Coronary artery (tissue), 2 donors: Measurements from ENCODE around the gene DOK1.

Experiments used
- DNase-seq: peaks from one replicate; pipeline ENCODE4 v3.0.0-alpha.2; 2017; ENCODE audit warnings: low spot score
- H3K27ac ChIP-seq, 2 donors: fragments of 200-600 bp; sonication (generic); one replicate each; pipeline ENCODE4 v1.5.1; 2016 to 2019
- H3K4me3 ChIP-seq: fragments of 200-600 bp; sonication (generic); 2 replicates; pipeline ENCODE4 v1.5.1; 2016; ENCODE audit warnings: mild to moderate bottlenecking, moderate library complexity
- CTCF ChIP-seq: fragments of 200-600 bp; sonication (generic); IDR thresholded peaks from one replicate; pipeline ENCODE4 v1.5.1; 2019; ENCODE audit warnings: antibody characterized with exemption

The DOK1 gene

DNA sequence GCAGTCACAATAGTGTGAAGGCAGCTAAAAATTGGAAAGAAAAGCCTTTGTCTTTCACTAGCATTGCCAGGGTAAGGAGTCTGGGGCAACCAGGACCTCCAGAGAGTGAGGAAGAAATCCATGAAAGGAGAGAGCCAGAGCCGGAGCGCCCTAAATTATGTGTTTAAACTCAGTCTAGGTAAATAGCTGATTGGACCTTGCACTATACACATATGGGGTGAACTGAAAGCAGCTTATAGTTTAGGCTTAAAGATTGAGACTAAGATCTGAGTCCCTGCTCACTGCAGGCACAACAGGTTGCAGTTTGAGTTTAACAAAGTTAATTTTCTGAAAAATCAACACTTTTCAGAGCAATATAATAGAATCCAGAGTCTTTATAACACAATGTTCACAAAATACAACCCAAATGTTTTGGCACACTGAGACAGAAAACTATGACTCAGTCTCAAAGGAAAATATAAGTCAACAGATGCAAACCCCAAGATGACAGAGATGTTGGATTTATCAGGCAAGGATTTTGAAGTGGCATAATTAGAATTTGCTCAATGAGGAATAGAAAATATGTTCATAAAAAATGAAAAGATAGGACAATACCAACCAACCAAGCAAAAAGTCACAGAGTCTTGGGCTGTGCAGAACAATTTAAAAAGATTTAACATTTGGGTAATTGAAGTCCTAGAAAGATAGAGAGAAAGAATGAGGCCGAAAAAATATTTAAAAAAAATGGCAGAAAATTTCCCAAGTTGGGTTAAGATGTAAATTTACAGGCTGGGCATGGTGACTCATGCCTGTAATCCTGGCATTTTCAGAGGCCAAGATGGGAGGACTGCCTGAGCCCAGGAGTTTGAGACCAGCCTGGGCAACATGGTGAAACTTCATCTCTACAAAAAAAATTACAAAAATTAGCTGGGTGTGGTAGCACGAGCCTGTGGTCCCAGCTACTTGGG lies 39.6 kb downstream of the DOK1 start:
- H3K4me3 ChIP-seq: no peak overlapping the region
- TF ChIP-seq CTCF: no peak
- DNase-seq: no peak
- H3K27ac ChIP-seq: no peak overlapping the region

GRCh38 chr2:74596584-74596983 lies 42.1 kb downstream of the DOK1 start:
- no peak for DNase-seq
- H3K27ac ChIP-seq: no peak overlapping the region
- TF ChIP-seq CTCF: no peak
- H3K4me3 ChIP-seq: no peak overlapping the region

DNA sequence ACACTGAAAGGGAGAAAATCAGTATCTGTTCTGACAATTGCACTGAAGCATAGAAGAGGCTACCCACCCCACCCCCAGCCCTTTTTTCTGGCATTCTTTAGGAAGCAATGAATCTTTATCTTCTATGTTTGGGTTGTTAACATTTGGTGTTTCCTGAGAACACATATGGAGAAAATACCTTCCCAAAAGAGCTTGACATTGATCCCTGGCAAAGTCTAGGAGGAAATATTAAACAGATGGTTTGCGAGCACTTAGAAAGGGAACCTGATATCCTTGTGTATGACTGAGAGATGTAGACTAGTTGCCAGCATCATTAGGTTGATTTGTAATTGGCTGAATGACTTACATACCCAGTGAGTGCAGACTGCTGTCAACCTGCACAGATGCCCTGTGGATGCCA lies 42.9 kb downstream of the DOK1 start:
- H3K4me3 ChIP-seq: no peak overlapping the region
- no peak for TF ChIP-seq CTCF
- H3K27ac ChIP-seq: no peak overlapping the region
- DNase-seq: no peak

GRCh38 chr2:74599676-74600075 lies 45.2 kb downstream of the DOK1 start:
- Histone ChIP-seq H3K4me3 (no peak overlapping the region), H3K27ac (no peak overlapping the region)
- TF ChIP-seq CTCF: no peak
- no peak for DNase-seq

GRCh38 chr2:74602586-74603281 lies 48.2 kb downstream of the DOK1 start:
- no peak for TF ChIP-seq CTCF
- Histone ChIP-seq H3K27ac (no peak overlapping the region), H3K4me3 (no peak overlapping the region)
- DNase-seq: no peak

- TF ChIP-seq CTCF: no peak
- DNase-seq: no peak
- H3K27ac ChIP-seq: no peak overlapping the region
- H3K4me3 ChIP-seq: no peak overlapping the region
Measured at GRCh38 chr2:74603282-74604000, 48.9 kb downstream of the DOK1 start.
